HCT116 (cell line): Measurements from ENCODE around the gene VAV2. TPM values are rescaled to one million over a fixed set of nuclear protein-coding genes. Genes with fewer than 3 reads are reported as not detected.

ENCODE experiments used
- ATAC-seq: fragments of 200-7000 bp; cut with Tn5 transposase; 2 replicates; pipeline ENCODE4 v1.9.1; 2020; ENCODE audit warnings: mild to moderate bottlenecking, moderate library complexity
- BruUV-seq: library from RNA; stranded (reverse); fragments of 400-500 nt; replicated peaks from 2 replicates; lab custom pipeline; 2021; lab: Mats Ljungman, UMichigan
- CTCF ChIA-PET: fragments of 300-600 bp; sonication (Branson Sonifier 250); formaldehyde crosslinking; loops from one replicate; lab custom pipeline; 2021; ENCODE audit warnings: antibody characterized with exemption; lab: Charles Lee
- POLR2A ChIA-PET: fragments of 300-600, 350-600 bp; sonication (Branson Sonifier 250); formaldehyde crosslinking; loops from one replicate; lab custom pipeline; 2021; ENCODE audit warnings: antibody characterized with exemption; lab: Charles Lee
- RAD21 ChIA-PET, 2 experiments: fragments of 300-600 bp; sonication (Branson Sonifier 250); formaldehyde crosslinking; loops; one replicate each; lab custom pipeline; 2023; ENCODE audit warnings: low total read pairs in 2 of 2; ENCODE audit not compliant: uncharacterized antibody in 2 of 2, unreplicated experiment in 2 of 2, low non-redundant PET in 1 of 2; lab: Charles Lee
- DNase-seq: peaks from one replicate; pipeline ENCODE4 v3.0.0-alpha.2; 2010; ENCODE audit warnings: low read depth, low spot score
- H2AFZ ChIP-seq: fragments of 200-600 bp; shearing (Covaris generic), sonication (generic); 2 replicates; pipeline ENCODE4 v1.6.1; 2017; ENCODE audit warnings: low read depth, mixed run types, mixed read lengths, antibody characterized with exemption, low read length; ENCODE audit not compliant: poor library complexity, severe bottlenecking
- H3K27ac ChIP-seq: 2 replicates; pipeline ENCODE4 v1.5.1; 2012; ENCODE audit warnings: low read depth, low read length
- H3K27me3 ChIP-seq: fragments of 200-600 bp; sonication (generic); 2 replicates; pipeline ENCODE4 v1.6.1; 2016; ENCODE audit warnings: mixed run types, low read length, mixed read lengths; ENCODE audit not compliant: insufficient read depth
- H3K36me3 ChIP-seq, 2 experiments: fragments of 200-500 bp in 1 of 2; fragments of 200-600 bp in 1 of 2; sonication (Bioruptor generic) in 1 of 2; sonication (generic) in 1 of 2; 2 replicates each; pipeline versions ENCODE4 v1.5.1 to v1.6.1; 2014 to 2016; ENCODE audit warnings: low read length in 2 of 2, inconsistent platforms in 1 of 2, mixed read lengths in 1 of 2, mixed run types in 1 of 2; ENCODE audit not compliant: insufficient read depth in 2 of 2, control insufficient read depth in 1 of 2
- H3K4me1 ChIP-seq, 2 experiments: fragments of 200-600 bp in 1 of 2; sonication (generic) in 1 of 2; 2 replicates each; pipeline versions ENCODE4 v1.5.1 to v1.6.1; 2012 to 2017; ENCODE audit warnings: low read length in 2 of 2, inconsistent platforms in 1 of 2, mild to moderate bottlenecking in 1 of 2, mixed read lengths in 1 of 2, mixed run types in 1 of 2, moderate library complexity in 1 of 2; ENCODE audit not compliant: insufficient read depth in 2 of 2, control insufficient read depth in 1 of 2
- H3K4me2 ChIP-seq: fragments of 200-600 bp; sonication (generic); 2 replicates; pipeline ENCODE4 v1.6.1; 2017; ENCODE audit warnings: mixed run types, low read length, mixed read lengths
- H3K4me3 ChIP-seq, 2 experiments: fragments of 200-600 bp in 1 of 2; sonication (generic) in 1 of 2; replicated peaks in 1 of 2; 2 replicates each; pipeline ENCODE4 v1.5.1; 2011 to 2016; ENCODE audit warnings: low read length in 2 of 2, control low read depth in 1 of 2, low read depth in 1 of 2, mild to moderate bottlenecking in 1 of 2, mixed read lengths in 1 of 2, mixed run types in 1 of 2
- H3K79me2 ChIP-seq: fragments of 200-600 bp; sonication (generic); 2 replicates; pipeline ENCODE4 v1.6.1; 2017; ENCODE audit warnings: mild to moderate bottlenecking, mixed run types, low read length, moderate library complexity, mixed read lengths; ENCODE audit not compliant: insufficient read depth
- H3K9ac ChIP-seq: fragments of 200-600 bp; sonication (generic); 2 replicates; pipeline ENCODE4 v1.6.1; 2016; ENCODE audit warnings: low read length, mixed read lengths
- H3K9me2 ChIP-seq: fragments of 200-600 bp; sonication (generic), shearing (Covaris generic); 2 replicates; pipeline ENCODE4 v1.6.1; 2017; ENCODE audit warnings: mixed run types, mild to moderate bottlenecking, moderate library complexity; ENCODE audit not compliant: insufficient read depth
- H3K9me3 ChIP-seq, 2 experiments: fragments of 200-500 bp in 1 of 2; fragments of 200-600 bp in 1 of 2; sonication (Bioruptor generic) in 1 of 2; sonication (generic) in 1 of 2; 2 replicates each; pipeline ENCODE4 v1.6.1; 2014 to 2017; ENCODE audit warnings: low read length in 2 of 2, mixed read lengths in 2 of 2, inconsistent platforms in 1 of 2, low read depth in 1 of 2, mild to moderate bottlenecking in 1 of 2, mixed run types in 1 of 2, moderate library complexity in 1 of 2; ENCODE audit not compliant: control insufficient read depth in 1 of 2, insufficient read depth in 1 of 2
- H4K20me1 ChIP-seq: fragments of 200-600 bp; sonication (generic), shearing (Covaris generic); 2 replicates; pipeline ENCODE4 v1.6.1; 2017; ENCODE audit warnings: mixed run types, mild to moderate bottlenecking, moderate library complexity; ENCODE audit not compliant: insufficient read depth
- CBX3 ChIP-seq: IDR thresholded peaks from 2 replicates; pipeline ENCODE4 v1.6.1; 2012; ENCODE audit warnings: low read depth
- CEBPB ChIP-seq: IDR thresholded peaks from 2 replicates; pipeline ENCODE4 v1.6.1; 2012; ENCODE audit warnings: low read depth
- ELF1 ChIP-seq: IDR thresholded peaks from 2 replicates; pipeline ENCODE4 v1.6.1; 2012; ENCODE audit warnings: low read depth, borderline replicate concordance
- EZH2 ChIP-seq: fragments of 200-600 bp; sonication (generic); IDR thresholded peaks from 2 replicates; pipeline ENCODE4 v1.6.1; 2017; ENCODE audit warnings: antibody characterized with exemption, mixed run types
- EZH2phosphoT487 ChIP-seq: fragments of 200-600 bp; IDR thresholded peaks from 2 replicates; pipeline ENCODE4 v1.6.1; 2018; ENCODE audit warnings: antibody characterized with exemption, borderline replicate concordance
- JUND ChIP-seq: IDR thresholded peaks from 2 replicates; pipeline ENCODE4 v1.6.1; 2012
- POLR2A ChIP-seq: IDR thresholded peaks from 2 replicates; pipeline ENCODE4 v1.7.0; 2011; ENCODE audit warnings: borderline replicate concordance; ENCODE audit not compliant: insufficient read depth, insufficient read length; ENCODE audit errors: extremely low read depth
- POLR2AphosphoS5 ChIP-seq: IDR thresholded peaks from 2 replicates; pipeline ENCODE4 v1.6.1; 2011; ENCODE audit warnings: mild to moderate bottlenecking, low read depth, low read length, moderate library complexity
- RAD21 ChIP-seq: IDR thresholded peaks from 2 replicates; pipeline ENCODE4 v1.6.1; 2012; ENCODE audit warnings: low read depth, mild to moderate bottlenecking
- SIN3A ChIP-seq: IDR thresholded peaks from 2 replicates; pipeline ENCODE4 v1.6.1; 2012; ENCODE audit warnings: low read depth
- SRF ChIP-seq: IDR thresholded peaks from 2 replicates; pipeline ENCODE4 v1.6.1; 2012; ENCODE audit warnings: low read depth
- ZNF274 ChIP-seq: fragments of 200-500 bp; sonication (Bioruptor generic); IDR thresholded peaks from 2 replicates; pipeline ENCODE4 v1.6.1; 2014; ENCODE audit warnings: mild to moderate bottlenecking, low read depth, low read length, inconsistent platforms
- intact Hi-C: fragments of 100-400 bp; cut with micrococcal nuclease; formaldehyde crosslinking; loops from 2 replicates; pipeline ENCODE4 v1.10.0; 2022
- total RNA-seq: library from RNA; stranded (reverse); gene quantifications from one replicate; pipeline ENCODE4 v1.2.1, GENCODE V29; 2021; ENCODE audit not compliant: unreplicated experiment
- TF ChIP-seq, protein P1 (sequence below): IDR thresholded peaks from 2 replicates; pipeline ENCODE4 v1.6.1; 2012
- TF ChIP-seq, protein P2 (sequence below), 3 experiments: fragments of 200-600 bp in 1 of 3; sonication (generic) in 1 of 3; IDR thresholded peaks in 2 of 3; conservative IDR thresholded peaks in 1 of 3; 2 replicates each; pipeline ENCODE4 v1.5.1; 2012 to 2017; ENCODE audit warnings: low read depth in 2 of 3, low read length in 2 of 3, antibody characterized with exemption in 1 of 3, borderline replicate concordance in 1 of 3, control low read depth in 1 of 3, mild to moderate bottlenecking in 1 of 3, mixed read lengths in 1 of 3, mixed run types in 1 of 3, moderate library complexity in 1 of 3; ENCODE audit not compliant: insufficient read depth in 1 of 3
- TF ChIP-seq, protein P3 (sequence below): IDR thresholded peaks from 2 replicates; pipeline ENCODE4 v1.6.1; 2012
- TF ChIP-seq, protein P4 (sequence below): IDR thresholded peaks from 2 replicates; pipeline ENCODE4 v1.6.1; 2011; ENCODE audit warnings: mild to moderate bottlenecking, low read length, moderate library complexity; ENCODE audit not compliant: insufficient replicate concordance; ENCODE audit errors: extremely low read depth

The VAV2 gene
- total RNA-seq, 1 experiment from 2014 or later = 33.2 TPM

DNA sequence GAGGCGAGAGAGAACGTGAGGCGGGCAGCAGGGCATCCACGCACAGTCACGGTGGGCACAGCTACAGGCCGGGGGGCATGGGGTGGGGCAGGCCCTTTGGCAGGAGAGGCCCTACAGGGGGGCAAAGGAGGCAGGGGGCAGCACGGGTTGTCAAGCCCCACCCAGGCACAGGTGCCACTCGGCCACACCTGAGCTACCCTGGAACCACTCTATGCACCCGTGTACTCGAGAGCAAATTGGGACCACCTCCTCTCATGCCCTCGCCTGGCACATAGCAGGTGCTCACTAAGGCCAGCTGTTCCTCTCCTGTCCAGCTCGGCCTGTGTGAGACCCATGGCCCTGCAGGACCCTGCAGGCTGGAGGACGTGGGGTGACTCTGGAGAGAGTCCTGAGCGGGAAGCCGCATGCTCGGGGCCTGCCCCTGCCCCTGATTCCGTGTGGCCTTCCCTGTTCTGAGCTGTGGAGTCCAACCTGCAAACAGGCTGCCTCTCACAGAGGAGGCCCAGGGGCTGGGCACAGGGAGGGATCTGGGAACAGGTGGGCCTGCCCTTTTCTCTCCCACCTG lies 222.5 kb downstream of the VAV2 start:
- POLR2A ChIA-PET = no interaction called here
- H3K4me1 ChIP-seq = no peaks in the 10 kb centered on the region
- no peaks in the 10 kb centered on the region for H3K27me3 ChIP-seq
- DNase-seq (no peak), ATAC-seq (no peak)
- intact Hi-C loops = no loop called here
- no peaks in the 10 kb centered on the region for H3K9me2 ChIP-seq
- no peak overlapping the region for H3K4me3 ChIP-seq
- H3K4me2 ChIP-seq = no peak overlapping the region
- H3K36me3 ChIP-seq = peaks cover 5 to 32% of the 10 kb centered on the region in 2 experiments; a peak in 3 of 4 replicates
- H2AFZ ChIP-seq = no peak overlapping the region
- no peak overlapping the region for H3K27ac ChIP-seq
- peaks cover 9 to 17% of the 10 kb centered on the region in 2 experiments; a peak in 3 of 4 replicates for H3K9me3 ChIP-seq
- TF ChIP-seq EZH2phosphoT487 (no peak), RAD21 (no peak), EZH2 (no peak), CBX3 (no peak), ZNF274 (no peak), POLR2A (no peak), SIN3A (no peak), SRF (no peak), POLR2AphosphoS5 (no peak), CEBPB (no peak), JUND (no peak), ELF1 (no peak)
- TF ChIP-seq, protein P1, sequence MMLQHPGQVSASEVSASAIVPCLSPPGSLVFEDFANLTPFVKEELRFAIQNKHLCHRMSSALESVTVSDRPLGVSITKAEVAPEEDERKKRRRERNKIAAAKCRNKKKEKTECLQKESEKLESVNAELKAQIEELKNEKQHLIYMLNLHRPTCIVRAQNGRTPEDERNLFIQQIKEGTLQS = no peak
- TF ChIP-seq, protein P2, sequence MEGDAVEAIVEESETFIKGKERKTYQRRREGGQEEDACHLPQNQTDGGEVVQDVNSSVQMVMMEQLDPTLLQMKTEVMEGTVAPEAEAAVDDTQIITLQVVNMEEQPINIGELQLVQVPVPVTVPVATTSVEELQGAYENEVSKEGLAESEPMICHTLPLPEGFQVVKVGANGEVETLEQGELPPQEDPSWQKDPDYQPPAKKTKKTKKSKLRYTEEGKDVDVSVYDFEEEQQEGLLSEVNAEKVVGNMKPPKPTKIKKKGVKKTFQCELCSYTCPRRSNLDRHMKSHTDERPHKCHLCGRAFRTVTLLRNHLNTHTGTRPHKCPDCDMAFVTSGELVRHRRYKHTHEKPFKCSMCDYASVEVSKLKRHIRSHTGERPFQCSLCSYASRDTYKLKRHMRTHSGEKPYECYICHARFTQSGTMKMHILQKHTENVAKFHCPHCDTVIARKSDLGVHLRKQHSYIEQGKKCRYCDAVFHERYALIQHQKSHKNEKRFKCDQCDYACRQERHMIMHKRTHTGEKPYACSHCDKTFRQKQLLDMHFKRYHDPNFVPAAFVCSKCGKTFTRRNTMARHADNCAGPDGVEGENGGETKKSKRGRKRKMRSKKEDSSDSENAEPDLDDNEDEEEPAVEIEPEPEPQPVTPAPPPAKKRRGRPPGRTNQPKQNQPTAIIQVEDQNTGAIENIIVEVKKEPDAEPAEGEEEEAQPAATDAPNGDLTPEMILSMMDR (IDR thresholded peaks at IDR 0.05 in 2 of 3, conservative IDR thresholded peaks at IDR 0.05 in 1 of 3; ENCODE audit: borderline replicate concordance in 1 of 3, insufficient read depth in 1 of 3, low read depth in 2 of 3, low read length in 2 of 3) = no peak
- TF ChIP-seq, protein P3, sequence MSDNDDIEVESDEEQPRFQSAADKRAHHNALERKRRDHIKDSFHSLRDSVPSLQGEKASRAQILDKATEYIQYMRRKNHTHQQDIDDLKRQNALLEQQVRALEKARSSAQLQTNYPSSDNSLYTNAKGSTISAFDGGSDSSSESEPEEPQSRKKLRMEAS = no peak
- TF ChIP-seq, protein P4, sequence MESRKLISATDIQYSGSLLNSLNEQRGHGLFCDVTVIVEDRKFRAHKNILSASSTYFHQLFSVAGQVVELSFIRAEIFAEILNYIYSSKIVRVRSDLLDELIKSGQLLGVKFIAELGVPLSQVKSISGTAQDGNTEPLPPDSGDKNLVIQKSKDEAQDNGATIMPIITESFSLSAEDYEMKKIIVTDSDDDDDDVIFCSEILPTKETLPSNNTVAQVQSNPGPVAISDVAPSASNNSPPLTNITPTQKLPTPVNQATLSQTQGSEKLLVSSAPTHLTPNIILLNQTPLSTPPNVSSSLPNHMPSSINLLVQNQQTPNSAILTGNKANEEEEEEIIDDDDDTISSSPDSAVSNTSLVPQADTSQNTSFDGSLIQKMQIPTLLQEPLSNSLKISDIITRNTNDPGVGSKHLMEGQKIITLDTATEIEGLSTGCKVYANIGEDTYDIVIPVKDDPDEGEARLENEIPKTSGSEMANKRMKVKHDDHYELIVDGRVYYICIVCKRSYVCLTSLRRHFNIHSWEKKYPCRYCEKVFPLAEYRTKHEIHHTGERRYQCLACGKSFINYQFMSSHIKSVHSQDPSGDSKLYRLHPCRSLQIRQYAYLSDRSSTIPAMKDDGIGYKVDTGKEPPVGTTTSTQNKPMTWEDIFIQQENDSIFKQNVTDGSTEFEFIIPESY = no peak
- TF ChIP-seq, all 23 proteins: peak for 0
- no peak overlapping the region for H3K9ac ChIP-seq
- BruUV-seq = no TSS peak
- H4K20me1 ChIP-seq = no peaks in the 10 kb centered on the region
- ChIA-PET CTCF (interaction anchor here (1.5 kb wide), 1 partner anchor 13 kb away, joined by 4 read pairs; no protein-coding TSS in a partner anchor), RAD21 (interaction anchor here in 1 of 2 experiments (0.8 kb wide), 1 partner anchor 12 kb away, joined by 3 read pairs; no protein-coding TSS in a partner anchor)
- H3K79me2 ChIP-seq = no peaks in the 10 kb centered on the region
